Neuronal stem cell (in vitro differentiated cells): ENCODE measurements around the gene FOXP1.

Source experiments
- DNase-seq: peaks from one replicate; pipeline ENCODE4 v3.0.0-alpha.2; 2013; ENCODE audit warnings: low spot score
- H2AFZ ChIP-seq: one replicate; pipeline ENCODE4 v1.6.1; 2013; ENCODE audit warnings: mild to moderate bottlenecking, low read length, inconsistent platforms
- H2AK5ac ChIP-seq: 2 replicates; pipeline ENCODE4 v1.6.1; 2013; ENCODE audit warnings: low read depth, mild to moderate bottlenecking, inconsistent platforms, low read length, moderate library complexity, mixed read lengths
- H2BK120ac ChIP-seq: 2 replicates; pipeline ENCODE4 v1.6.1; 2013; ENCODE audit warnings: low read depth, mild to moderate bottlenecking, inconsistent platforms, low read length, moderate library complexity, mixed read lengths
- H2BK12ac ChIP-seq: one replicate; pipeline ENCODE4 v1.6.1; 2013; ENCODE audit warnings: low read length, inconsistent platforms
- H2BK15ac ChIP-seq: 2 replicates; pipeline ENCODE4 v1.6.1; 2013; ENCODE audit warnings: mild to moderate bottlenecking, low read length, inconsistent platforms, mixed read lengths
- H2BK5ac ChIP-seq: one replicate; pipeline ENCODE4 v1.6.1; 2013; ENCODE audit warnings: inconsistent platforms, mild to moderate bottlenecking, low read length, moderate library complexity
- H3K14ac ChIP-seq: one replicate; pipeline ENCODE4 v1.6.1; 2013; ENCODE audit warnings: low read length, inconsistent platforms
- H3K18ac ChIP-seq: 2 replicates; pipeline ENCODE4 v1.6.1; 2013; ENCODE audit warnings: low read length, inconsistent platforms
- H3K23ac ChIP-seq: 2 replicates; pipeline ENCODE4 v1.6.1; 2013; ENCODE audit warnings: low read depth, mild to moderate bottlenecking, mixed read lengths, low read length, inconsistent platforms; ENCODE audit not compliant: poor library complexity
- H3K27ac ChIP-seq: replicated peaks from 3 replicates; pipeline ENCODE4 v1.5.1; 2013; ENCODE audit warnings: low read length, inconsistent platforms
- H3K27me3 ChIP-seq, 3 experiments: 2 replicates each; pipeline ENCODE4 v1.6.1; 2013; ENCODE audit warnings: low read length in 3 of 3, mild to moderate bottlenecking in 2 of 3, inconsistent platforms in 1 of 3, low read depth in 1 of 3, mixed read lengths in 1 of 3, moderate library complexity in 1 of 3; ENCODE audit not compliant: control insufficient read depth in 3 of 3, insufficient read depth in 3 of 3
- H3K36me3 ChIP-seq, 2 donors: replicated peaks in 1 of 2; 2 replicates each; pipeline ENCODE4 v1.6.1; 2013; ENCODE audit warnings: low read length in 2 of 2; ENCODE audit not compliant: control insufficient read depth in 2 of 2, insufficient read depth in 2 of 2
- H3K4ac ChIP-seq: 2 replicates; pipeline ENCODE4 v1.6.1; 2013; ENCODE audit warnings: inconsistent platforms, mild to moderate bottlenecking, low read length, moderate library complexity
- H3K4me1 ChIP-seq, 2 donors: 1 replicate in 1 of 2; 2 replicates in 1 of 2; pipeline ENCODE4 v1.6.1; 2013; ENCODE audit warnings: low read length in 2 of 2, low read depth in 1 of 2; ENCODE audit not compliant: control insufficient read depth in 2 of 2, insufficient read depth in 1 of 2
- H3K4me2 ChIP-seq: one replicate; pipeline ENCODE4 v1.6.1; 2013; ENCODE audit warnings: mild to moderate bottlenecking, low read length, inconsistent platforms; ENCODE audit not compliant: insufficient read depth, poor library complexity, severe bottlenecking
- H3K4me3 ChIP-seq, 2 donors: 2 replicates each; pipeline ENCODE4 v1.5.1; 2013; ENCODE audit warnings: low read length in 2 of 2, mild to moderate bottlenecking in 2 of 2, inconsistent platforms in 1 of 2, moderate library complexity in 1 of 2
- H3K79me1 ChIP-seq: one replicate; pipeline ENCODE4 v1.6.1; 2013; ENCODE audit warnings: low read depth, mild to moderate bottlenecking, inconsistent platforms, low read length, moderate library complexity
- H3K9ac ChIP-seq: one replicate; pipeline ENCODE4 v1.6.1; 2013; ENCODE audit warnings: mild to moderate bottlenecking, low read depth, low read length, inconsistent platforms; ENCODE audit not compliant: poor library complexity
- H3K9me3 ChIP-seq, 2 donors: replicated peaks in 1 of 2; 2 replicates each; pipeline versions ENCODE3 to v1.6.1; 2013; ENCODE audit warnings: low read length in 2 of 2, mild to moderate bottlenecking in 2 of 2, inconsistent platforms in 1 of 2, low read depth in 1 of 2, mixed read lengths in 1 of 2, moderate library complexity in 1 of 2; ENCODE audit not compliant: control insufficient read depth in 2 of 2, insufficient read depth in 1 of 2
- H4K8ac ChIP-seq: one replicate; pipeline ENCODE4 v1.6.1; 2013; ENCODE audit warnings: low read depth, mild to moderate bottlenecking, inconsistent platforms, low read length, moderate library complexity
- H4K91ac ChIP-seq: one replicate; pipeline ENCODE4 v1.6.1; 2013; ENCODE audit warnings: low read length, low read depth, mild to moderate bottlenecking, inconsistent platforms; ENCODE audit not compliant: poor library complexity
- WGBS, 2 donors: extraction: QIAGEN DNeasy Blood & Tissue Kit; methylation state at CpG; one replicate each; pipeline ENCODE4 v1.1.7; 2013; ENCODE audit warnings: missing lambda C conversion rate in 2 of 2, mixed read lengths in 1 of 2; ENCODE audit not compliant: insufficient read length in 2 of 2, insufficient replicate concordance in 1 of 2; ENCODE audit errors: extremely low coverage in 2 of 2; 5-methylcytosine and 5-hydroxymethylcytosine counted together

FOXP1 gene

GRCh38 chr3:70919661-70920060 is 663.9 kb downstream of the FOXP1 start:
- Histone ChIP-seq H3K9ac (no peak overlapping the region), H3K36me3 (no peaks in the 10 kb centered on the region), H4K8ac (no peak overlapping the region), H3K18ac (no peak overlapping the region), H2BK12ac (no peak overlapping the region), H3K4ac (no peak overlapping the region), H3K27me3 (peaks cover 0 to 5% (median 0%) of the 10 kb centered on the region in 3 experiments), H2AFZ (no peak overlapping the region), H3K79me1 (no peaks in the 10 kb centered on the region), H4K91ac (no peak overlapping the region), H3K4me2 (no peak overlapping the region), H2BK120ac (no peak overlapping the region), H3K27ac (no peak overlapping the region), H3K23ac (no peak overlapping the region), H3K14ac (no peak overlapping the region), H2BK15ac (no peak overlapping the region), H2BK5ac (no peak overlapping the region), H3K9me3 (no peaks in the 10 kb centered on the region), H2AK5ac (no peak overlapping the region), H3K4me1 (no peaks in the 10 kb centered on the region), H3K4me3 (no peak overlapping the region)
- WGBS, 2 donors = no CpG with 5 or more reads among the region's 3 CpGs
- no peak for DNase-seq

GRCh38 chr3:70919091-70919490 is 664.4 kb downstream of the FOXP1 start:
- no peak overlapping the region for H2AK5ac ChIP-seq
- H3K4ac ChIP-seq = no peak overlapping the region
- H2BK5ac ChIP-seq = no peak overlapping the region
- H3K14ac ChIP-seq = no peak overlapping the region
- no peak overlapping the region for H4K91ac ChIP-seq
- no peak overlapping the region for H3K4me2 ChIP-seq
- no CpG with 5 or more reads among the region's 7 CpGs for WGBS, 2 donors
- H3K79me1 ChIP-seq = no peaks in the 10 kb centered on the region
- no peak overlapping the region for H2BK12ac ChIP-seq
- H4K8ac ChIP-seq = no peak overlapping the region
- no peak overlapping the region for H2AFZ ChIP-seq
- H3K9ac ChIP-seq = no peak overlapping the region
- DNase-seq = no peak
- no peak overlapping the region for H2BK120ac ChIP-seq
- H3K4me1 ChIP-seq = no peaks in the 10 kb centered on the region
- H3K9me3 ChIP-seq = no peaks in the 10 kb centered on the region
- H3K23ac ChIP-seq = no peak overlapping the region
- peaks cover 0 to 5% (median 0%) of the 10 kb centered on the region in 3 experiments for H3K27me3 ChIP-seq
- H3K18ac ChIP-seq = no peak overlapping the region
- H2BK15ac ChIP-seq = no peak overlapping the region
- H3K27ac ChIP-seq = no peak overlapping the region
- H3K4me3 ChIP-seq = no peak overlapping the region
- no peaks in the 10 kb centered on the region for H3K36me3 ChIP-seq

GRCh38 chr3:70916375-70917055 is 667.0 kb downstream of the FOXP1 start:
- Histone ChIP-seq H3K4ac (no peak overlapping the region), H2BK15ac (no peak overlapping the region), H3K9me3 (no peaks in the 10 kb centered on the region), H4K8ac (no peak overlapping the region), H3K9ac (no peak overlapping the region), H3K4me3 (no peak overlapping the region), H2AFZ (no peak overlapping the region), H3K18ac (no peak overlapping the region), H3K14ac (no peak overlapping the region), H3K4me1 (no peaks in the 10 kb centered on the region), H3K79me1 (no peaks in the 10 kb centered on the region), H2AK5ac (no peak overlapping the region), H3K27me3 (peaks cover 0 to 5% (median 0%) of the 10 kb centered on the region in 3 experiments), H4K91ac (no peak overlapping the region), H3K36me3 (no peaks in the 10 kb centered on the region), H3K4me2 (no peak overlapping the region), H3K23ac (no peak overlapping the region), H3K27ac (no peak overlapping the region), H2BK12ac (no peak overlapping the region), H2BK5ac (no peak overlapping the region), H2BK120ac (no peak overlapping the region)
- no peak for DNase-seq
- WGBS, 2 donors = no CpG with 5 or more reads among the region's 4 CpGs

- Histone ChIP-seq H4K8ac (no peak overlapping the region), H3K23ac (no peak overlapping the region), H3K9me3 (no peaks in the 10 kb centered on the region), H3K4me2 (no peak overlapping the region), H2BK120ac (no peak overlapping the region), H3K79me1 (no peaks in the 10 kb centered on the region), H3K27me3 (peaks cover 0 to 2% (median 0%) of the 10 kb centered on the region in 3 experiments), H4K91ac (no peak overlapping the region), H3K36me3 (no peaks in the 10 kb centered on the region), H2BK5ac (no peak overlapping the region), H2BK15ac (no peak overlapping the region), H2AFZ (no peak overlapping the region), H3K4me3 (no peak overlapping the region), H3K27ac (no peak overlapping the region), H3K4ac (no peak overlapping the region), H2AK5ac (no peak overlapping the region), H2BK12ac (no peak overlapping the region), H3K4me1 (no peaks in the 10 kb centered on the region), H3K14ac (no peak overlapping the region), H3K18ac (no peak overlapping the region), H3K9ac (no peak overlapping the region)
- WGBS, 2 donors = no CpG with 5 or more reads among the region's 1 CpG
- no peak for DNase-seq
Observed at GRCh38 chr3:70914862-70915261, 668.7 kb downstream of the FOXP1 start.
